ENCODE measurements around the gene HOXA5. TPM values are rescaled to one million over a fixed set of nuclear protein-coding genes. Genes with fewer than 3 reads are reported as not detected.

Gene HOXA5
- total RNA-seq, 1 donor from 2014 or later, result not detected

- peaks cover 14% of the 10 kb centered on the region for H3K9me3 Mint-ChIP-seq (ENCODE audit: unreplicated experiment)
- peaks cover 3% of the 10 kb centered on the region for H3K4me1 Mint-ChIP-seq (ENCODE audit: low read depth, unreplicated experiment)
- H3K4me3 Mint-ChIP-seq (ENCODE audit: unreplicated experiment), result peak overlapping the region; percentile 46
- peaks cover 10% of the 10 kb centered on the region for H3K36me3 Mint-ChIP-seq (ENCODE audit: unreplicated experiment)
- TF ChIP-seq CTCF (IDR thresholded peaks at IDR 0.05; ENCODE audit: partially characterized antibody, unreplicated experiment), result peak; percentile 100
- H3K27ac Mint-ChIP-seq (ENCODE audit: unreplicated experiment), result no peak overlapping the region
- DNase-seq, result peak; percentile 94
- H3K27me3 Mint-ChIP-seq (ENCODE audit: unreplicated experiment), result peaks cover 45% of the 10 kb centered on the region
Measured at GRCh38 chr7:27160546-27161213, 17.2 kb upstream of the HOXA5 start.

GRCh38 chr7:27160145-27160545 lies 16.7 kb upstream of the HOXA5 start:
- no peak overlapping the region for H3K27ac Mint-ChIP-seq (ENCODE audit: unreplicated experiment)
- peaks cover 10% of the 10 kb centered on the region for H3K36me3 Mint-ChIP-seq (ENCODE audit: unreplicated experiment)
- no peak for TF ChIP-seq CTCF (IDR thresholded peaks at IDR 0.05; ENCODE audit: partially characterized antibody, unreplicated experiment)
- H3K9me3 Mint-ChIP-seq (ENCODE audit: unreplicated experiment), result peaks cover 15% of the 10 kb centered on the region
- peaks cover 2% of the 10 kb centered on the region for H3K4me1 Mint-ChIP-seq (ENCODE audit: low read depth, unreplicated experiment)
- peaks cover 47% of the 10 kb centered on the region for H3K27me3 Mint-ChIP-seq (ENCODE audit: unreplicated experiment)
- no peak for DNase-seq
- H3K4me3 Mint-ChIP-seq (ENCODE audit: unreplicated experiment), result peak overlapping the region; percentile 38

GRCh38 chr7:27159266-27160144 lies 16.0 kb upstream of the HOXA5 start:
- no peak for TF ChIP-seq CTCF (IDR thresholded peaks at IDR 0.05; ENCODE audit: partially characterized antibody, unreplicated experiment)
- Mint-ChIP-seq H3K36me3 (ENCODE audit: unreplicated experiment) (peaks cover 10% of the 10 kb centered on the region), H3K4me1 (ENCODE audit: low read depth, unreplicated experiment) (peaks cover 2% of the 10 kb centered on the region), H3K27me3 (ENCODE audit: unreplicated experiment) (peaks cover 50% of the 10 kb centered on the region), H3K27ac (ENCODE audit: unreplicated experiment) (no peak overlapping the region), H3K9me3 (ENCODE audit: unreplicated experiment) (peaks cover 16% of the 10 kb centered on the region), H3K4me3 (ENCODE audit: unreplicated experiment) (peak overlapping the region; percentile 82)
- no peak for DNase-seq

- no peak for TF ChIP-seq CTCF (IDR thresholded peaks at IDR 0.05; ENCODE audit: partially characterized antibody, unreplicated experiment)
- Mint-ChIP-seq H3K27ac (ENCODE audit: unreplicated experiment) (no peak overlapping the region), H3K4me1 (ENCODE audit: low read depth, unreplicated experiment) (peaks cover 2% of the 10 kb centered on the region), H3K9me3 (ENCODE audit: unreplicated experiment) (peaks cover 19% of the 10 kb centered on the region), H3K27me3 (ENCODE audit: unreplicated experiment) (peaks cover 50% of the 10 kb centered on the region), H3K36me3 (ENCODE audit: unreplicated experiment) (peaks cover 14% of the 10 kb centered on the region), H3K4me3 (ENCODE audit: unreplicated experiment) (no peak overlapping the region)
- no peak for DNase-seq
Measured at GRCh38 chr7:27158436-27159265, 15.2 kb upstream of the HOXA5 start.

Data from glutamatergic neuron (in vitro differentiated cells).